Upper lobe of right lung (tissue), 1 donor: ENCODE measurements around the gene ST14. TPM values are rescaled to one million over a fixed set of nuclear protein-coding genes. Genes with fewer than 3 reads are reported as not detected.

ENCODE experiments used
- ATAC-seq: fragments of 200-7000 bp; cut with Tn5 transposase; one replicate; pipeline ENCODE4 v1.9.1; 2020; ENCODE audit warnings: mild to moderate bottlenecking, moderate library complexity
- DNase-seq: peaks from one replicate; pipeline ENCODE4 v3.0.0-alpha.2; 2020
- H3K27ac ChIP-seq: fragments of 200-600 bp; one replicate; pipeline ENCODE4 v1.8.0; 2022
- H3K27me3 ChIP-seq: fragments of 200-600 bp; one replicate; pipeline ENCODE4 v1.8.0; 2022; ENCODE audit warnings: mild to moderate bottlenecking
- H3K36me3 ChIP-seq: fragments of 200-600 bp; one replicate; pipeline ENCODE4 v1.8.0; 2022
- H3K4me1 ChIP-seq: fragments of 200-600 bp; one replicate; pipeline ENCODE4 v1.8.0; 2022
- H3K4me3 ChIP-seq: fragments of 200-600 bp; one replicate; pipeline ENCODE4 v1.8.0; 2022; ENCODE audit warnings: mild to moderate bottlenecking
- H3K9me3 ChIP-seq: fragments of 200-600 bp; one replicate; pipeline ENCODE4 v1.8.0; 2022
- CTCF ChIP-seq: fragments of 200-600 bp; IDR thresholded peaks from one replicate; pipeline ENCODE4 v1.8.0; 2022; ENCODE audit warnings: antibody characterized with exemption
- intact Hi-C: fragments of 100-400 bp; cut with DNase I; formaldehyde crosslinking; loops from one replicate; pipeline ENCODE4 v1.11.0; 2022
- total RNA-seq: library from RNA; stranded (reverse); fragmentation: NEBNext Ultra II Directional; extraction: Animal tissue kit (Norgen Biotek cat#: 25700); gene quantifications from one replicate; pipeline ENCODE4 v1.2.1, GENCODE V29; 2021
- donor health status: DM: no; HTN: yes; CAD: no; lungs with severe emphysema.

ST14 gene
- total RNA-seq, 1 donor from 2014 or later, result 59.1 TPM

DNA sequence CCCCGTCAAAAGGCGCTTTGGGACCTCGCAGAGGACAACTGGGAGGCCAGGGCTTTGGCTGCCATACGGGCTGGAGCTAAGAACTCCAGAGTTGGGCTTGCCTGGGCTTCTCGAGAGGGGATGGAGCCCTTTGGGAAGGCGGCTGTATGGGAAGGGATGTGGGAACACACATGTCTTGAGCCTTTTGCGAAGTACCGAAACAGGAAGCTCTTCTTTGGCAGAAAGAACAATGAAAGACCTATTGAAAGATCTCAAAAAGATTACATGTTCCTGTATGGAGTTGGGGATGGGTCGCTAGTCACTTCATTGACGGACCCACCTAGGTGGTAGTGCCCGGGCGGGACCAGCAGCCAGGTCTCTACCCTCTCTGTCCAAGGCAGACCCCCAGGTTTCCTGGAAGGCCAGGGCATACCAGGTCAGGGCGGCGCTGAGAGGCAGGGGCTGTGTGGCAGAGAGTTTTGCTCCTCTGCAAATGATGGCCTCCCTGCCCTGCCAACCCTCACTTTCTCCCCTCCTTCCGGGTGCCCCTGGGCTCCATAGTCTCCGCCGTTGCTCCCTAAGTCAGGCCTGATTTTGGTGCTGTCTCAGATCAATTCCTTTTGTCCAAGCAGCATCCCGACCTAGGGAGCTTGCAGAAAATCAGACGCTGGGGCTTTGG is 1.0 kb downstream of the ST14 start:
- Histone ChIP-seq H3K9me3 (no peaks in the 10 kb centered on the region), H3K36me3 (no peaks in the 10 kb centered on the region), H3K27ac (peak overlapping the region; percentile 65), H3K4me3 (peak overlapping the region; percentile 47), H3K27me3 (no peaks in the 10 kb centered on the region), H3K4me1 (peaks cover 27% of the 10 kb centered on the region)
- intact Hi-C loops, result no loop called here
- no peak for TF ChIP-seq CTCF
- DNase-seq, result no peak
- peak; percentile 1 for ATAC-seq

DNA sequence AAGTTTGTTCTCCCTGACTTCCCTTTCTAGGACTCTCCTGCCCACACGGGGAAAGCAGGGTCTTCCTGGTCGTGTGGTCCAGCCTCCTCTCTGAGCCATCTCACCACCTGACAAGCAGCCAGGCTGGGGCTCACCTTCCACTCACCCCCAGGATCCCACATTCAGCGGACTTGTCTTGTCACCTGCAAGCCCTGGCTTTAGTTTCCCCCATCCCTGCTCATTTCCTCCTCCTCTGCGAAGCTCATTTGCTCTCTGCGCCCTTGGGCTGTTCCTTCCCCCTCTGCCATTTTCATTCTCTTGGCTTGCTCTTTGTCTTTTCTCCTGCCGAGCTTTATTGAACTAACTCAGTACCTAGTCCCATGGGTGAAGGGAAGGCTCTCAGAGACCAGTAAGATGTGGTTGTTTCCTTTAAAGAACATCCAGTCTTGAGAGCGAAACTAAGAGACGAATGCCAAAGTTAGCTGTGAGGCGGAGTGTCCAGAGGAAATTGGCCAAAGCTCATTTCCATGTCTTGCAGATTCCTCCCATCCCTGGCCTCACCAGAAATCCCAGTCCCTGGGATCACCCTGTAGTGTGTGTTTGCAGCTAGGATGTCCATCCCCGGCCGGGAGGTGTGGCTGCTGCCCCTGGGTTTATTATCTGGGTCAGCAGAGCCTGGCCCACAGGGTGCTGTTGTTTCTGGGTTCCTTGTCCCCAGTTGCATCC is 2.0 kb downstream of the ST14 start:
- no peak overlapping the region for H3K27ac ChIP-seq
- no peaks in the 10 kb centered on the region for H3K9me3 ChIP-seq
- DNase-seq (no peak), ATAC-seq (no peak)
- no peaks in the 10 kb centered on the region for H3K36me3 ChIP-seq
- no peaks in the 10 kb centered on the region for H3K27me3 ChIP-seq
- peaks cover 27% of the 10 kb centered on the region for H3K4me1 ChIP-seq
- intact Hi-C loops, result no loop called here
- no peak for TF ChIP-seq CTCF
- peak overlapping the region; percentile 47 for H3K4me3 ChIP-seq

DNA sequence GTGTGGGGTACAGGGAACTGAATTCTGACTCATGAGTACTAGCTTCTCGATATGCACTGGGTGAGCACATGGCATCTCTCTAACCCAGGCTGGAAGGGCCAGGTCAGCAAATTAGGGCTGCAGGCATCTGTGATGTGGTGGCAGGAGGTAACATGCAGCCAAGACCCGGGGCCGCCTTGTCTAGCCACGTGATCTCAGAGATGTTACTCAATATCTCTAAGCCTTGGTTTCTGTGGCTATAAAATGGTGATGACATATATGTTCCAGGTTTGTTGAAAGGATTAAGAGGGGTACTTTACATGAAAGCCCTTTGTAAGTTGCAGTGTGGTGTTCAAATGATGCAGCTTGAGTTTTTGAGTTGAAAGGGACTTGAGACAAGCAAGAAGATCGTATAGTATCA is 3.2 kb downstream of the ST14 start:
- Histone ChIP-seq H3K27me3 (no peaks in the 10 kb centered on the region), H3K27ac (peak overlapping the region; percentile 53), H3K4me1 (peaks cover 27% of the 10 kb centered on the region), H3K36me3 (no peaks in the 10 kb centered on the region), H3K4me3 (no peak overlapping the region), H3K9me3 (no peaks in the 10 kb centered on the region)
- DNase-seq, result no peak
- ATAC-seq, result no peak
- no peak for TF ChIP-seq CTCF
- intact Hi-C loops, result no loop called here

DNA sequence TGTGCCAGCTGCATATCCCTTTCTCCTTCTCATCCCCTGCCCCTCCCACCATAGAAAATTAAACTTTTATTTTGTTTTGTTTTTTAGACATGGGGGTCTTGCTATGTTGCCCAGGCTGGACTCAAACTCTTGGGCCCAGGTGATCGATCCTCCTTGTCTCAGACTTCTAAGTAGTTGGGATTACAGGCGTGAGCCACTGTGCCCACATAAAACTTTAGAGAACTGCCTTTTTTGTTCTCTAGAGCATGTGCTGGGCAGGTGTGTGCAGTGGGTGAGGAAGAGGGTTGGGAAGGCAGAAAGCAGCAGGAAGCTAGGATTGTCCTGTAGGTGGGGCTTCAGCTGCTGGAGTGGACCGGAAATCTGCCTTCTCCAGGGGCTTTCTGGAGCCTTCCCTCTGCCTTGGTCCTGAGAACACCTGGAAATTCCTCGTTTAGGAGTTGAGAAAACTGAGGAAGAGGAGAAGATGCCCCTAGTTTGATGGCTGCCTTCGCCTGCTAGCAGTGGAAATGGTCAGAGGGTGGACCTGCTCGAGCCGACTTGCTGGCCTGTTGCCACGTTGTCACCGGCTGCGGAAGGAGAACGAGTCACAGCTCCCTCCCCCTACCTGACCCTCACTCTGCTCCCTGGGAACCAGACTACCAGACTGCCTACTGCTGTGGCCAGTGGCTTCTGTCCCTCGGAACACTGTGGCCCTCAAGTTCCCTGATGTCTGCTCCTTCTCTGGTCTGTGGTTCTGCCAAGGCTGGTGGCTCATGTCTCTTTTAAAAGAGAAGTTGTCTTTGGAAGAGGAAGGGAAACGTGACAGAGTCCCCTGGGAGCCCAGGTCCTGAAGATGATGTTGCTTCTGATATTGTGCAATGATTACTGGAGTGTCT is 4.0 kb downstream of the ST14 start:
- H3K27ac ChIP-seq, result peak overlapping the region; percentile 53
- no peaks in the 10 kb centered on the region for H3K36me3 ChIP-seq
- no peak for DNase-seq
- no peak for TF ChIP-seq CTCF
- H3K4me3 ChIP-seq, result no peak overlapping the region
- ATAC-seq, result peak; percentile 31
- no peaks in the 10 kb centered on the region for H3K9me3 ChIP-seq
- peaks cover 27% of the 10 kb centered on the region for H3K4me1 ChIP-seq
- intact Hi-C loops, result no loop called here
- H3K27me3 ChIP-seq, result no peaks in the 10 kb centered on the region

DNA sequence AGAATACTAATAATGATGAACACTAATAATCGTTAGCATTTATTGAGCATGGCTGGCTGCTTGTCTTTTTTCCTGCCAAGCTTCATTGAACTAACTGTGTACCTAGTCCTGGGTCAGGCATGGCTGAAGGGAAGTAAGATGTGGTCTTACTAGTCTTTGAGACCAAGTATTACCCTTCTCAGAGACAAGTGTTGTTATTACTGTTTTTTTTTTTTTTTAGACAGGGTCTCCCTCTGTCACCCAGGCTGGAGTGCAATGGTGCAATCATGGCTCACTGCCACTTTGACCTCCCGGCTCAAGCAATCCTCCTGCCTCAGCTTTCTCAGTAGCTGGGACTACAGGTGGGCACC is 4.6 kb downstream of the ST14 start:
- DNase-seq (no peak), ATAC-seq (no peak)
- no peak overlapping the region for H3K4me3 ChIP-seq
- no peaks in the 10 kb centered on the region for H3K27me3 ChIP-seq
- no peak overlapping the region for H3K27ac ChIP-seq
- intact Hi-C loops, result no loop called here
- peaks cover 27% of the 10 kb centered on the region for H3K4me1 ChIP-seq
- H3K36me3 ChIP-seq, result no peaks in the 10 kb centered on the region
- no peaks in the 10 kb centered on the region for H3K9me3 ChIP-seq
- TF ChIP-seq CTCF, result no peak
